HG02884 (cell line): ENCODE data around the gene WIPF1.

Experiments
- ATAC-seq: cut with Tn5 transposase; IDR thresholded peaks from one replicate; pipeline ENCODE4 v1.9.1; 2021; ENCODE audit warnings: mild to moderate bottlenecking, moderate library complexity; ENCODE audit not compliant: unreplicated experiment

The WIPF1 gene

GRCh38 chr2:174545240-174545639 lies 52.4 kb downstream of the WIPF1 start:
- no peak for ATAC-seq

- no peak for ATAC-seq
Measured at GRCh38 chr2:174544802-174545201, 52.8 kb downstream of the WIPF1 start.

- no peak for ATAC-seq
Measured at GRCh38 chr2:174544156-174544555, 53.4 kb downstream of the WIPF1 start.

- no peak for ATAC-seq
Measured at GRCh38 chr2:174540893-174541292, 56.7 kb downstream of the WIPF1 start.

- no peak for ATAC-seq
Measured at GRCh38 chr2:174535757-174536703, 61.6 kb downstream of the WIPF1 start.

GRCh38 chr2:174535083-174535482 lies 62.5 kb downstream of the WIPF1 start:
- ATAC-seq: no peak

GRCh38 chr2:174529916-174530315 lies 67.7 kb downstream of the WIPF1 start:
- ATAC-seq: no peak

- ATAC-seq: no peak
Measured at GRCh38 chr2:174527959-174528358, 69.6 kb downstream of the WIPF1 start.

- ATAC-seq: no peak
Measured at GRCh38 chr2:174527101-174527721, 70.4 kb downstream of the WIPF1 start.

- no peak for ATAC-seq
Measured at GRCh38 chr2:174524527-174524926, 73.1 kb downstream of the WIPF1 start.

- no peak for ATAC-seq
Measured at GRCh38 chr2:174522553-174522952, 75.1 kb downstream of the WIPF1 start.

GRCh38 chr2:174518395-174518794 lies 79.2 kb downstream of the WIPF1 start:
- ATAC-seq: no peak

- ATAC-seq: no peak
Measured at GRCh38 chr2:174516501-174517378, 80.9 kb downstream of the WIPF1 start.

GRCh38 chr2:174512345-174512744 lies 85.3 kb downstream of the WIPF1 start:
- ATAC-seq: no peak

- ATAC-seq: no peak
Measured at GRCh38 chr2:174511580-174512260, 85.9 kb downstream of the WIPF1 start.

- no peak for ATAC-seq
Measured at GRCh38 chr2:174510583-174511189, 86.9 kb downstream of the WIPF1 start.
